Sigmoid colon (tissue), 7 donors: ENCODE data around the gene LNPK. TPM values are rescaled to one million over a fixed set of nuclear protein-coding genes. Genes with fewer than 3 reads are reported as not detected.
A peak's percentile ranks its signal among the peaks of the same experiment; 100 is the strongest.

Experiments
- DNase-seq: peaks from one replicate; pipeline ENCODE4 v3.0.0-alpha.2; 2019
- H3K27ac ChIP-seq, 4 donors: fragments of 200-600 bp; sonication (generic); one replicate each; pipeline ENCODE4 v1.5.1; 2016 to 2019; ENCODE audit warnings: mild to moderate bottlenecking in 1 of 4
- H3K27me3 ChIP-seq, 3 donors: fragments of 200-600 bp; sonication (generic); one replicate each; pipeline ENCODE4 v1.5.1; 2019; ENCODE audit warnings: mild to moderate bottlenecking in 1 of 3
- H3K36me3 ChIP-seq, 4 donors: fragments of 200-600 bp; sonication (generic); one replicate each; pipeline ENCODE4 v1.5.1; 2016 to 2019
- H3K4me1 ChIP-seq, 4 donors: fragments of 200-600 bp; sonication (generic); one replicate each; pipeline ENCODE4 v1.5.1; 2017 to 2019
- H3K4me3 ChIP-seq, 4 donors: fragments of 200-600 bp; sonication (generic); one replicate each; pipeline ENCODE4 v1.5.1; 2017 to 2019; ENCODE audit warnings: mild to moderate bottlenecking in 2 of 4, moderate library complexity in 1 of 4
- H3K9me3 ChIP-seq, 4 donors: fragments of 200-600 bp in 3 of 4; sonication (generic) in 3 of 4; one replicate each; pipeline versions ENCODE4 v1.5.1 to v1.6.1; 2013 to 2019
- CTCF ChIP-seq, 4 experiments: fragments of 450-650 bp in 3 of 4; fragments of 200-600 bp in 1 of 4; IDR thresholded peaks; one replicate each; pipeline ENCODE4 v1.5.1; 2016 to 2019; ENCODE audit warnings: antibody characterized with exemption in 4 of 4, mild to moderate bottlenecking in 3 of 4, moderate library complexity in 2 of 4
- EP300 ChIP-seq, 4 donors: sonication (generic); formaldehyde crosslinking; IDR thresholded peaks; one replicate each; pipeline ENCODE4 v1.6.1; 2017; ENCODE audit warnings: antibody characterized with exemption in 4 of 4
- POLR2A ChIP-seq, 2 donors: fragments of 450-650 bp; IDR thresholded peaks; one replicate each; pipeline ENCODE4 v1.6.1; 2016; ENCODE audit warnings: antibody characterized with exemption in 2 of 2, mild to moderate bottlenecking in 2 of 2, moderate library complexity in 2 of 2
- POLR2AphosphoS5 ChIP-seq, 4 donors: sonication (generic); formaldehyde crosslinking; IDR thresholded peaks; one replicate each; pipeline ENCODE4 v1.6.1; 2017; ENCODE audit warnings: antibody characterized with exemption in 4 of 4
- WGBS, 2 donors: extraction: QIAGEN DNeasy Blood & Tissue Kit; methylation state at CpG; one replicate each; pipeline ENCODE4 v1.1.7; 2013; 5-methylcytosine and 5-hydroxymethylcytosine counted together
- intact Hi-C: fragments of 100-400 bp; cut with DNase I; formaldehyde crosslinking; loops from one replicate; pipeline ENCODE4 v1.15.1; 2023
- polyA plus RNA-seq, 3 donors: library from polyadenylated mRNA; stranded (reverse); fragments of 200-250 nt; gene quantifications; one replicate each; pipeline ENCODE4 v1.2.3, GENCODE V29; 2013
- total RNA-seq, 4 donors: library from RNA; depleted of rRNA; stranded (reverse); fragments of >200 nt; gene quantifications; one replicate each; pipeline ENCODE4 v1.1.0, GENCODE V29; 2016
- donor health status: healthy with polysubstance abuse.
- donor health status: Bipolar disorder and iron deficiency.
- donor health status: healthy.

The LNPK gene
- total and polyA plus RNA-seq, 7 donors, result 1.8 to 48.2 (median 15.9) TPM

- H3K9me3 ChIP-seq, result no peaks in the 10 kb centered on the region
- H3K36me3 ChIP-seq, result no peaks in the 10 kb centered on the region
- DNase-seq, result no peak
- no peak overlapping the region for H3K27ac ChIP-seq
- no peaks in the 10 kb centered on the region for H3K27me3 ChIP-seq
- WGBS, 2 donors, result 96 to 97% methylated on average over 1 of the region's 1 CpG
- TF ChIP-seq POLR2A (IDR thresholded peaks at IDR 0.05), result no peak
- no peak for TF ChIP-seq CTCF (IDR thresholded peaks at IDR 0.05)
- no peak for TF ChIP-seq EP300 (IDR thresholded peaks at IDR 0.05)
- no peak for TF ChIP-seq POLR2AphosphoS5 (IDR thresholded peaks at IDR 0.05)
- intact Hi-C loops, result no loop called here
- H3K4me1 ChIP-seq, result no peaks in the 10 kb centered on the region
- H3K4me3 ChIP-seq, result no peak overlapping the region
Measured at GRCh38 chr2:176018708-176019107, 16.6 kb upstream of the LNPK start.

GRCh38 chr2:176009445-176009844 is 7.4 kb upstream of the LNPK start:
- DNase-seq, result no peak
- WGBS, 2 donors, result 52 to 79% methylated on average over 2 of the region's 2 CpGs

GRCh38 chr2:176004934-176005333 is 2.9 kb upstream of the LNPK start:
- no peak overlapping the region for H3K27ac ChIP-seq
- no peaks in the 10 kb centered on the region for H3K9me3 ChIP-seq
- no peak for DNase-seq
- no peak overlapping the region for H3K4me3 ChIP-seq
- intact Hi-C loops, result no loop called here
- no peaks in the 10 kb centered on the region for H3K27me3 ChIP-seq
- H3K36me3 ChIP-seq, result no peaks in the 10 kb centered on the region
- no peak for TF ChIP-seq CTCF (IDR thresholded peaks at IDR 0.05)
- TF ChIP-seq POLR2AphosphoS5 (IDR thresholded peaks at IDR 0.05), result no peak
- no peak for TF ChIP-seq POLR2A (IDR thresholded peaks at IDR 0.05)
- TF ChIP-seq EP300 (IDR thresholded peaks at IDR 0.05), result no peak
- H3K4me1 ChIP-seq, result peaks cover 0 to 27% (median 16%) of the 10 kb centered on the region in 4 donors
- WGBS, 2 donors, result 66 to 67% methylated on average over 1 of the region's 1 CpG

More at GRCh38 chr2:176009445-176009844, 7.4 kb upstream of the LNPK start:
- H3K27me3 ChIP-seq, result no peaks in the 10 kb centered on the region
- TF ChIP-seq POLR2A (IDR thresholded peaks at IDR 0.05) (no peak), EP300 (IDR thresholded peaks at IDR 0.05) (no peak), POLR2AphosphoS5 (IDR thresholded peaks at IDR 0.05) (no peak), CTCF (IDR thresholded peaks at IDR 0.05) (no peak)
- H3K4me3 ChIP-seq, result no peak overlapping the region
- H3K9me3 ChIP-seq, result no peaks in the 10 kb centered on the region
- no peaks in the 10 kb centered on the region for H3K36me3 ChIP-seq
- H3K27ac ChIP-seq, result no peak overlapping the region
- no peaks in the 10 kb centered on the region for H3K4me1 ChIP-seq
- intact Hi-C loops, result no loop called here

GRCh38 chr2:176003958-176004357 is 1.9 kb upstream of the LNPK start:
- no peaks in the 10 kb centered on the region for H3K9me3 ChIP-seq
- intact Hi-C loops, result loop anchor here (2.0 kb wide), 1 partner anchor 313 kb away; no protein-coding TSS in a partner anchor
- WGBS, 2 donors, result 38 to 77% methylated on average over 5 of the region's 5 CpGs
- H3K36me3 ChIP-seq, result no peaks in the 10 kb centered on the region
- H3K4me1 ChIP-seq, result peaks cover 0 to 34% (median 17%) of the 10 kb centered on the region in 4 donors
- TF ChIP-seq POLR2A (IDR thresholded peaks at IDR 0.05) (no peak), POLR2AphosphoS5 (IDR thresholded peaks at IDR 0.05) (no peak), CTCF (IDR thresholded peaks at IDR 0.05) (no peak), EP300 (IDR thresholded peaks at IDR 0.05) (no peak)
- DNase-seq, result no peak
- no peak overlapping the region for H3K4me3 ChIP-seq
- no peaks in the 10 kb centered on the region for H3K27me3 ChIP-seq
- peak overlapping the region in 1 of 4 donors; percentile 37 for H3K27ac ChIP-seq

GRCh38 chr2:176002688-176003210 is 682 bp upstream of the LNPK start:
- intact Hi-C loops, result loop anchor here (1.0 to 2.0 kb wide), 2 partner anchors 78 to 312 kb away; no protein-coding TSS in a partner anchor
- DNase-seq, result peak; percentile 71
- Histone ChIP-seq H3K27me3 (no peaks in the 10 kb centered on the region), H3K36me3 (no peaks in the 10 kb centered on the region), H3K27ac (peak overlapping the region; percentile 84 to 91 (median 87)), H3K9me3 (no peaks in the 10 kb centered on the region), H3K4me3 (peak overlapping the region; percentile 72 to 88 (median 77)), H3K4me1 (peaks cover 0 to 40% (median 17%) of the 10 kb centered on the region in 4 donors)
- WGBS, 2 donors, result 16 to 22% methylated on average over 14 of the region's 14 CpGs
- no peak for TF ChIP-seq POLR2AphosphoS5 (IDR thresholded peaks at IDR 0.05)
- no peak for TF ChIP-seq CTCF (IDR thresholded peaks at IDR 0.05)
- no peak for TF ChIP-seq POLR2A (IDR thresholded peaks at IDR 0.05)
- no peak for TF ChIP-seq EP300 (IDR thresholded peaks at IDR 0.05)
